ENCODE data around the gene NDUFS2. TPM values are rescaled to one million over a fixed set of nuclear protein-coding genes. Genes with fewer than 3 reads are reported as not detected.

NDUFS2 gene
- total and polyA plus RNA-seq, 2 donors (not counting 1 experiment from before 2014, with no cell fraction given) = 53.9 to 82.3 TPM

DNA sequence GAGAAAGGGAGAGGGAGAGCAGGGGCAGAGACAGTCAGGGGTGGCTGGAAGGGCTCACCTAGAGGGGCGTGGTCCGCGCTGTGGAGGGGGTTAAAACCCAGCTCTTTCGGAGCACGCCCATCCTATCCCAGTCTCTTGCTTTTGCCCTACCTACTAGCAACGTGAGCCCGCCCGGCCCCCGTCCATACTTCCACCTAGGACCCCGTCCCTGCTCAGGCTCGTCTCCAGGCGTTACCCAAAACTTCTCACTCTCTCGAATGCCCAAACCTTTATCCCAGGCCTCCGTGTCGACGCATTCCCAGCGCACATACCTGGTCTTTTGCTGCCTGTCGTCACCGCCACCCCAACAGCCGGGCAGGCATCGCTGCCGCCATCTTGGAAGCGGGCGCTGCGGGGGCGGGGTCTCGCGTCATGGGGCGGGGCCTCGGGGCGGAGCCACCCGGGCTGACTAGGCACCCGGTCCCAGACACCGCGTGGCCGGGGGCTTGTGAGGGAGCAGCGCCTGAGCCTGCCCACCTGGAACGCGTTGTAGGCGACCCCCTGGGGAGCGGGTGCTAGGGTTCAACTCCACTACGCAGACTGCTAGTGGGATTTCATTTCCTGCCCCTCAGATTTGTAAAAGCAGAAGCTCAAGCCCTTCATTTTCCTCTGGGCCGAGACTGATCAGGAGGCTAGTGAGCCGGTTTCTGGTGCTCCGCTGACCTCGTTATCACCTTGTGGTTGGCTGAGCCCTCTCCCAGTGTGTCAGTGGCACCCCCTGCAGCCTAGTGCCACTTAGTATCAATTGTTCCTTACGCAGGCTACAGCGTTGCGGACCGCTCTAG is 24.8 kb upstream of the NDUFS2 start, which contains the start of gene B4GALT3:
Gene B4GALT3 (minus strand): TSS at position 396 of the 824 bp plus-strand sequence. CDS start 1,447 bp downstream, outside the sequence.
- Mint-ChIP-seq H3K27me3 (no peaks in the 10 kb centered on the region), H3K4me1 (peaks cover 64% of the 10 kb centered on the region), H3K27ac (peak within 1 kb of the TSS; percentile 100), H3K9me3 (ENCODE audit: insufficient read depth) (no peaks in the 10 kb centered on the region), H3K4me3 (peak within 1 kb of the TSS; percentile 99)
- TF ChIP-seq, protein P1, sequence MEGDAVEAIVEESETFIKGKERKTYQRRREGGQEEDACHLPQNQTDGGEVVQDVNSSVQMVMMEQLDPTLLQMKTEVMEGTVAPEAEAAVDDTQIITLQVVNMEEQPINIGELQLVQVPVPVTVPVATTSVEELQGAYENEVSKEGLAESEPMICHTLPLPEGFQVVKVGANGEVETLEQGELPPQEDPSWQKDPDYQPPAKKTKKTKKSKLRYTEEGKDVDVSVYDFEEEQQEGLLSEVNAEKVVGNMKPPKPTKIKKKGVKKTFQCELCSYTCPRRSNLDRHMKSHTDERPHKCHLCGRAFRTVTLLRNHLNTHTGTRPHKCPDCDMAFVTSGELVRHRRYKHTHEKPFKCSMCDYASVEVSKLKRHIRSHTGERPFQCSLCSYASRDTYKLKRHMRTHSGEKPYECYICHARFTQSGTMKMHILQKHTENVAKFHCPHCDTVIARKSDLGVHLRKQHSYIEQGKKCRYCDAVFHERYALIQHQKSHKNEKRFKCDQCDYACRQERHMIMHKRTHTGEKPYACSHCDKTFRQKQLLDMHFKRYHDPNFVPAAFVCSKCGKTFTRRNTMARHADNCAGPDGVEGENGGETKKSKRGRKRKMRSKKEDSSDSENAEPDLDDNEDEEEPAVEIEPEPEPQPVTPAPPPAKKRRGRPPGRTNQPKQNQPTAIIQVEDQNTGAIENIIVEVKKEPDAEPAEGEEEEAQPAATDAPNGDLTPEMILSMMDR (IDR thresholded peaks at IDR 0.05) = no peak
- no peak for TF ChIP-seq EZH2 (IDR thresholded peaks at IDR 0.05; ENCODE audit: borderline replicate concordance, insufficient read depth, low read depth, low read length, poor library complexity, severe bottlenecking)
- CTCF ChIA-PET = interaction anchor here (0.6 to 3.3 kb wide), 5 partner anchors 11 to 79 kb away, joined by 3 to 24 read pairs (median 4); partner anchors contain the start of genes KLHDC9, PPOX and TOMM40L
- POLR2A ChIA-PET = interaction anchor here (0.6 to 2.3 kb wide), 6 partner anchors 11 to 48 kb away, joined by 4 to 10 read pairs (median 6); partner anchors contain the start of genes APOA2, NDUFS2, PPOX and TOMM40L
- Histone ChIP-seq H2AFZ (ENCODE audit: insufficient read depth, low read depth, low read length, poor library complexity, severe bottlenecking) (peak within 1 kb of the TSS; percentile 96), H3K36me3 (replicated peaks in 1 of 2; ENCODE audit: control extremely low read depth in 1 of 2, control insufficient read depth in 1 of 2, extremely low read depth in 1 of 2, insufficient read depth in 2 of 2, low read length in 1 of 2) (peaks cover 3 to 37% of the 10 kb centered on the region in 2 experiments), H3K4me1 (ENCODE audit: control insufficient read depth in 2 of 2, insufficient read depth in 2 of 2, low read length in 2 of 2) (peaks cover 36 to 52% of the 10 kb centered on the region in 2 donors), H3K27ac (ENCODE audit: low read length in 2 of 2) (peak within 1 kb of the TSS; percentile 76 to 81), H3K9me3 (ENCODE audit: control extremely low read depth in 1 of 3, control insufficient read depth in 2 of 3, insufficient read depth in 1 of 3, low read length in 2 of 3) (no peaks in the 10 kb centered on the region), H4K20me1 (ENCODE audit: control insufficient read depth, insufficient read depth, low read length, poor library complexity, severe bottlenecking) (peaks cover 9% of the 10 kb centered on the region), H3K4me2 (replicated peaks; ENCODE audit: low read depth, low read length, poor library complexity, severe bottlenecking) (peak within 1 kb of the TSS; percentile 82), H3K27me3 (replicated peaks in 1 of 4; ENCODE audit: control extremely low read depth in 1 of 4, control insufficient read depth in 3 of 4, insufficient read depth in 4 of 4, low read length in 3 of 4) (no peaks in the 10 kb centered on the region), H3K4me3 (ENCODE audit: control extremely low read depth in 1 of 5, extremely low read depth in 1 of 5, insufficient read depth in 1 of 5, low read depth in 2 of 5, low read length in 4 of 5) (peak within 1 kb of the TSS; percentile 75 to 95 (median 90)), H3K79me2 (ENCODE audit: control insufficient read depth, insufficient read depth, low read length) (peaks cover 33% of the 10 kb centered on the region), H3K9ac (ENCODE audit: low read length) (peak within 1 kb of the TSS; percentile 83)
- 5% methylated on average over 46 of the region's 50 CpGs for WGBS (ENCODE audit: insufficient coverage)
- ATAC-seq (ENCODE audit: low read depth) (peak; percentile 92), DNase-seq (peak; percentile 92)
- intact Hi-C loops (cut with micrococcal nuclease) = loop anchor here (1.0 kb wide), 4 partner anchors 8 to 25 kb away; partner anchors contain the start of genes NDUFS2, PPOX and USP21

All from B cell (primary cell).